HCEC 1CT (cell line): ENCODE measurements around the gene PRSS38.
A peak's percentile ranks its signal among the peaks of the same experiment; 100 is the strongest.

Experiments
- DNase-seq: peaks from one replicate; pipeline ENCODE4 v3.0.0-alpha.2; 2017

Gene PRSS38

DNA sequence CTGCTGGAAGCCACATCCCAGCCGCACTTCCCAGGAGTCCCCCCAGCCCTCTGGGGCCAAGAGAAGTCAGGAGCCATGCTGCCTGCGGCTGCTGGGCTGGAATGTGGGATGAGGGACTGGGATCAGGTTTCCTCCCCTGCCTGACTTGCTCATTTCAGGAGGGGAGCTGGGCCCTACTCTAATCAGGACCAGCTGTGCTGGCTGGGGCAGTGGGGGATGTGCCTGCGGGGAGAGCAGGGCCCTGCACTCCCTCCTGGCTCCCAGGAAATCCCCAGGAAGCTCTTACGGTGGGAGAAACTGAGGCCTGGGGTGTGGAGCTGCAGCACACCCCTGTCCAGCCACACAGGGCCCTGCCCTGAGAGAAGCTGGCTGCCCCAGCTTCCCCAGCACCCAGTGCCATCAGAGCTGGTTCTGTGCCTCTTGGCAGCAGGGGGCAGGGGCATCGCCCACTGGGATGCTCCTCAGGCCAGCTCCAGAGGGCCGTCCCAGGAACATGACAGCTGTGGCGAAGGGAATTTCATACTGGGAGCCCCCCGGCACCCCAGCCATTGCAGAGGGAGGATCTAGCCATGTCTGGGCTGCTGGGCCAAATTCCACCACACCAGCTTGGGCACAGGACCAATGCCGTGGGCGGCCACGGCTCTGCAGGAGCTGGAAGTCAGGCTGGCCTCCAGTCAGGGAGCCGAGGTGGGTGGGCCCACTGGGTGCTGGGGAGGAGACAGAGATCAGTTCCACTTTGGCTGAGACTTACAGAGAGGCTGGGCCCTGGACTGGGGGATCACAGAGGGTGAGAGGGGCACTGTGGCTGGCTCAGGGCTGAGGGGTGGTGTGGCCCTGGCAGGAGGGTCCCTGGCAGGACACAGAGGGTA is 21.3 kb upstream of the PRSS38 start:
- DNase-seq: peak; percentile 81

DNA sequence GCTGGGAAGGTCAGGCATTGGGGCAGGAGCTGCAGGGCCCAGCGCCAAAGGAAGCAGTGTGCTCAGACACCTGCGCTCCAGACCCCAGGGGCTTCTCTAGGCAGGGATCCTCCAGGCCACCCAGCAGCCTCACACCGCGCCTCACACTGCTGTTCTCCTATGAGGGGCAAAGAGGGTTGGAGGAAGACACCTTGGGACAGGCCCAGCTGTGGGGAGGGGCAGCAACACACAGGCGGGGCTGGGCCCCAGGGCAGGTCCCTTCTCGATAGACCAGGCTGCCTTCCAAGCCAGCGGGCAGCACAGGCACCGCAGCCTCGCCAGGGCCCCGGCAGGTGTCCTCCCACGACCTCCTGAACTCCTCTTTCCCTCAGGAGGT is 20.7 kb upstream of the PRSS38 start:
- DNase-seq: no peak

DNA sequence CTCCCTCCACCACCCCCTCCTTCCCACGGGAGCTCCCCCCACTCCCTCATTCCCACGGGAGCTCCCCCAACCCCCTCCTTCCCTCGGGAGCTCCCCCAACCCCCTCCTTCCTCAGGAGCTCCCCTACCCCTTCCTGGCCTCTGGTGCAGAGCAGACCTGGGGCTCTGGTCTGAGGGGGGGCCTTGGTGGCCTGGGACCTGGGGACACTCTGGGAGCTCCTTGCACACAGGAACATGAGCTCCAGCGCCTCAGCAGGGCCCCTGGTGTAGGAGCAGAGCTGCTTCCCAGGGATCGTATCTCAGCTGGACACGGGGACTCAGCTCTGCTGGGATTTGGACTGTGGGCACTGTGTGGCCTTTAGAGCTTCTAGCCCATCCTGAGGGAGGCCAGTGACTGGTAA is 19.7 kb upstream of the PRSS38 start:
- DNase-seq: no peak

DNA sequence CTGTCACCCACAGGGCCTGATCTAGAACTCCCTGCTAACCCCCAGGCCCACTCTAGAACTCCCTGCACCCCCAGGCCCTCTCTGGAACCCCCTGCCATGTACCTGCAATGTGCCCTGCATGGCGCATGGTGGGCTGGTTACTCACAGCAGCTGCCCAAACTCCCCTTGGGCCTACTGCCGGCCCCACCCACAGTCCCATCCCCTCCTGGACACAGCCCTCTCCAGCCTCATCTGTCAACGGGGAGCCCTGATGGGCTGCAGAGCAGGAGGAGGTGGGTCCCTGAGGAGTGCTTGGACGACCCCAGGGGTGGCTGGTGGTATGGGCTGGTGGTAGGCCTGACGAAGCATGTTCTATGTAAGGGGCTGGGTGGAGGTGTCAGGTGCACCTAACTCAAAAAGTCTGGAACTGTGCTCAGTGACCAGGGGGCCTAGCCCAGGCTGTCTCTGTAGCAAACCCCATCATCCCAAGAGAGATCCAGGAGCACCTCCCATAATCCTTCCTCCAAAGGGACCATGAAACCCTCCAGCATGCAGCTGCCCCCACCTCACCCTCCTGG is 19.0 kb upstream of the PRSS38 start:
- DNase-seq: no peak

DNA sequence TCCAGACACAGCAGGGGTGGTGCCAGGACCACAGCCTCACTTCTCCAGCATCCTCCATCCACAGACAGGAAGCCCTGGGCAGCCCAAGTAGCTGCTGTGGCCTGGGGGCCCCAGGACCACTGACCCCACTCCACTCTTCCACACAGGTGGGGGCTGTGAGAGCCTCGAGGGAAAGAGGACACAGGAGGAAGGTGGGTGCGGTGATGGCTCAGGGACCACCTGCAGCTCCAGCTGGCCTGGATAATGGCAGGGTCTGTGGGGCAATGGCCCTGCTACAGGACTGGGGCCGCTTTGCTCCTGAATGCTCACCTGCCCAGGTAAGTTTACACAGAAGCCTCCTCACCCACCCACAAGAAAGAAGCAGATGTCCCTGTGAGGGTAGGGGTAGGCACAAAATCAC is 18.3 kb upstream of the PRSS38 start:
- no peak for DNase-seq

DNA sequence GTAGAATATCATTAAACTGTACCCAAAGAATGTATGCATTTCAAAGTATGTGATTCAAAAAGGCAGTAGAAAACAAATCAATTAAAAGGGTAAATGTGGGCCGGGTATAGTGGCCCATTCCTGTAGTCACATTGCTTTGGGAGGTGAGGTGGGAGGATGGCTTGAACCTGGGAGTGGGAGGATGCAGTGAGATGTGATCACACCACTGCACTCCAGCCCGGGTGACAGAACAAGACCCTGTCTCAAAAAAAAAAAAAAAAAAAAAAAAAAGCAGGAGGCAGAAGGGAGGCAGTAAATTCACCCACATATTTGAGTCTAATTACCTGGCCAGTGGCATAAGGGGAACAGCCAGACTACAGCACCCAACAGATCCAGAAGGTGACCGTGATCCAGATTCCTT is 17.9 kb upstream of the PRSS38 start:
- DNase-seq: no peak

DNA sequence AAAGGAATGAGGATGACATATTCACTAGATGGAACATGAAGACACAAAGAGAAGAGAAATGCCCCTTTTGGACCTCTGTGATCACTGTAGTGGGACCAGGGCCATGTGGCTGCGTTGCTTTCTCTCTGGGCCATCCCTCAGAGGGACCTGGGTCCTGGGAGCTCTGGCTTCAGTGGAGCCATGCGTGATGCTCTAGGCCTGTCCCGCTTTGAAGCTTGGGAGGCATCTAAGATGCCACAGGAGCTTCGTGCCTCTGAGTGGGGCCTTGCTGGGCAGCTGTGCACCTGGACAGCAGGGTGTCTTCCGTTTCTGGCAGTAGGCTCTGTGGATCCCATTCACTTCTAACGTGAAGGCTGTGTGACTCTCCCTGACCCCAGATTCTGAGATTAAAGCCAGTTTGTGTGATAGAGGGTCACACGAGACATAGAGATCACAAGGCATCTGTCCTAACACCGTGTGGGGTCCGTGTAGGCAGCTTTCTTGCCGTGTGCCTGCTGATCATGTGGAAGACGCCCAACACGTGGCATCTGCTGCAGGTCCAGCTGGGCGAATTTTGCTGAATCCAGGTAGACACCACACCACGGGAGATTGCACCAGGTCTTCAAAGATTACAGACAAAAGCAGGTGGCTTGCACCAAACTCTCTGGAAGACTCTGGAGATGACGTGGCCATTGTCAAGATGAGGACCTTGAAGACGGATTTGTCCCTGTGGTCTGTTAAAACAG is 17.2 kb upstream of the PRSS38 start:
- DNase-seq: no peak

DNA sequence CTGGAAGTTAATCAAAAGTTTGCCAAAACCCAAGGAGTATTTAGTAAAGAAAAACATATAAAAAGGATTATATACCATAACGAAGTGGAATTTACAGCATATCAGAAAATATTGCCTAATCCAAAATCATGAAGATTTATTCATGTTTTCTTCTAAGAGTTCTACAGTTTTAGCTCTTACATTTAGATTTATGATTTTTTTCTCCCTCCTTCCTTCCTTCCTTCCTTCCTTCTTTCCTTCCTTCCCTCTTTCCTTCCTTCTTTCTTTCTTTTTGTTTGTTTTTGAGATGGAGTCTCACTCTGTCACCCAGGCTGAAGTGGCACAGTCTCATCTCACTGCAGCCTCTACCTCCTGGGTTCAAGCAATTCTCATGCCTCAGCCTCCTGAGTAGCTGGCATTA is 15.7 kb upstream of the PRSS38 start:
- no peak for DNase-seq

DNA sequence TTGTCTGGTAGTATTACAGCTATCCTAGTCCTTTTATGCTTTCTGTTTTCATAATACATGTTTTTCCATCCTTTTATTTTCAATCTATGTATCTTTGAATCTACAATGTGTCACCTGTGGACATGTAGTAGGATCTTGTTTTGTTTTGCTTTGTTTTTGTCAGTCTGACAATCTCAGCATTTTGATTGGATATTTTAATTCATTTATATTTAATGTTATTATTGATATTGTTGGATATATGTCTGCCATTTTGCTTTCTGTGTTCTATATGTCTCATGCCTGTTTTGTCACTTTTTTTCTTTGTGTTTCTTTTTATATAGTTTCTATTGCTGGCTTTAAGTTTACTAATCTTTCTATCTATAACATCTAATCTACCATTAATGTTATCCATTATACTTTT is 11.5 kb upstream of the PRSS38 start:
- no peak for DNase-seq

DNA sequence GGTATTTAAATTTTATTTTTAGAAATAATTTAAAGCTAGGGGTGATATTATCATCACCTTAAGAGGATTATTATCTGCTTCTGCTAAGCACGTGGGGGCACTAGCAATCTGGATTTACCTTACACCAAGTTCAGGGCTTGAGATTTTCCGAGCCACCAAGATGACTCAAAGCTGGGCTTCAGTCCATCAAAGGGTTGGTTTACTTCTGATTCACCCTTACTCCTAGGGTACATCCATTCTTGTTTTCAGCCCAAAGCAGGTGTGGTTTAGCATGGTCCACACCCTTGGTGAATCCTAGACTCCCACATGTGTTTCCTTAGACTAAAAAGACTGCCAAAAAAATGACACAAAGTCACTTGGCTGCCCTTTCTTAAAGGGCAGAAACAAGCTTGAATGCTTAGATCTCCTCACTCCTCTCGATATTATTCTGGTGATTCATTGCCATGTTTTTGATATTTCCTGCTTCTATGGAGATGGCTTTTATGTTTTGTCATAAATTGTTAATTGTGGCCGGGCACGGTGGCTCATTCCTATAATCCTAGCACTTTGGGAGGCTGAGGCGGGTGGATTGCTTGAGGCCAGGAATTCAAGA is 9.8 kb upstream of the PRSS38 start:
- DNase-seq: peak; percentile 89

DNA sequence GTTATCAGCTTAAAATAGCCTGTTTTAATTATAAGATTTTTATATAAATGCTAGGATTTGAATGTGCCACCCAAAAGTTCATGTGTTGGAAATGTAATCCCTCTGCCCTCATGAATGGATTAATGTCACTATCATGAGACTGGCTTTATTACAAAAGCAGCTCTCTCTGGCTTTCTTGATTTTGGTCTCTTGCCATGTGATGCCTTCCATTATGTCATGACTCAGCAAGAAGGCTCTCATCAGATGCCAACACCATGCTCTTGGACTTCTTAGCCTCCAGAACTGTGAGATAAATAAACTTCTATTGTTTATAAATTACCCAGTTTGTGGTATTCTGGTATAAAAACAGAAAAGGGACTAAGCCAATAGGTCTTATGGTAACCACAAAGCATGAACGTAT is 6.9 kb upstream of the PRSS38 start:
- no peak for DNase-seq

DNA sequence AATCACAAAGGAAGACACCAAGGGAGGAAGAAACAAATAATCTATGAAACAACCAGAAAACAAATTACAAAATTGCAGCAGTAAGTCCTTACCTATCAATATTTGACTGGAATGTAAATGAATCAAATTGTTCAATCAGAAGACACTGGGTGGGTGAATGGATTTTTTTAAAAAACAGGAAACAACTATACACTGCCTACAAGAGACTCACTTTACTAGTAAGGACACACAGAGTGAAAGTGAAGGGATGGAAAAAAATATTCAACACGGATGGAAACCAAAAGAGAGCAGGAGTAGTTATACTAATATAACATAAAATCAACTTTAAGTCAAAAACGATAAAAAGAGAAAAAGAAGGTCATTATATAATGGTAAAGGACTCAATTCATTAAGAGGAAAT is 6.4 kb upstream of the PRSS38 start:
- DNase-seq: no peak

DNA sequence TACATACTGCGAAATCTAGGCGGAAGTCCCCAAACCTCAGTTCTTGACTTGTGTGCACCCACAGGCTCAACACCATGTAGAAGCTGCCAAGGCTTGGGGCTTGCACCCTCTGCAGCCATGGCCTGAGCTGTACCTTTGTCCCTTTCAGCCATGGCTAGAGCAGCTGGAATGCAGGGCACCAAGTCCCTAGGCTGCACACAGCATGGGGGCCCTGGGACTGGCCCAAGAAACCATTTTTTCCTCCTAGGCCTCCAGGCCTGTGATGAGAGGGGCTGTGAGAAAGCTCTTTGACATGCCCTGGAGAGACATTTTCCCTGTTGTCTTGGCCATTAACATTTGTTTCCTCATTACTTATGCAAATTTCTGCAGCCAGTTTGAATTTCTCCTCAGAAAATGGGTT is 1.5 kb upstream of the PRSS38 start:
- DNase-seq: no peak

DNA sequence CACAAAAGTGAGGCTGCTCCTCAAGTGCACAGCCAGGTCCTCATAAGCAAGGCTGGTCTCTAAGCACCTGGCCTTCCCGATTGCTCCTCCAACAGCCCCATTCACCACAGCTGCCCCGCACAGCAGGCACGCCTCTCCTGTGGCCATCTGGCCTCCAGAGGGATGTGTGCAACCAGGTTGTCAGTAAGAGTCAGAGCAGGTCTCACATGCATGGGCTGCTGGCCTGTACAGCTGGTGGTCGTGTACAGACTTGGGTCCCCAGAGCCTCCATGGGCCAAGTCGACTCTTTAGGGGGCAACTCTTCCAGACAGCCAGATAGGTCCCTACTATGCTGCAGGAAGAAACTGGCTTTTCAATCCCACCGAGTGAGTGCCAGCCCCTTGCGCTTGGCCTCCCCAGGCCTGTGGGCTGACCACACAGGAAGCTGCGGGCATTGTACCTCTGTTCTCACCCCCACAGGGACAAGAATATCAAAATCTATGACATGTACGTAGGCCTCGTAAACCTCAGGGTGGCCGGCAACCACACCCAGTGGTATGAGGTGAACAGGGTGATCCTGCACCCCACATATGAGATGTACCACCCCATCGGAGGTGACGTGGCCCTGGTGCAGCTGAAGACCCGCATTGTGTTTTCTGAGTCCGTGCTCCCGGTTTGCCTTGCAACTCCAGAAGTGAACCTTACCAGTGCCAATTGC is 1.4 kb downstream of the PRSS38 start:
- no peak for DNase-seq

DNA sequence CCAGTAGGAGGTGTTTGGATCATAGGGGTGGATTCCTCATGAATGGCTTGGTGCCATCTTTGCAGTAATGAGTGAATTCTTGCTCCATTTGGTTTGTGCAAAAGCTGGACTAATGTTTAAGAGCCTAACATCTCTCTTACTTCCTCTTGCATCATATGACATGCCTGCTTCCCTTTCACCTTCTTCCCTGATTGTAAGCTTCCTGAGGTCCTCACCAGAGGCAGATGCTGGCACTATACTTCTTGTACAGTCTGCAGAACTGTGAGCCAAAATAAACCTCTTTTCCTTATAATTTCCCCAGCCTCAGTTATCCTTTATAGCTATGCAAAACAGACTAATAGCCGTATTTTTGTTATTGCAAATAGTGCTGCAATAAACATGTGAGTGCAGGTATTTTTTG is 8.1 kb downstream of the PRSS38 start:
- no peak for DNase-seq

DNA sequence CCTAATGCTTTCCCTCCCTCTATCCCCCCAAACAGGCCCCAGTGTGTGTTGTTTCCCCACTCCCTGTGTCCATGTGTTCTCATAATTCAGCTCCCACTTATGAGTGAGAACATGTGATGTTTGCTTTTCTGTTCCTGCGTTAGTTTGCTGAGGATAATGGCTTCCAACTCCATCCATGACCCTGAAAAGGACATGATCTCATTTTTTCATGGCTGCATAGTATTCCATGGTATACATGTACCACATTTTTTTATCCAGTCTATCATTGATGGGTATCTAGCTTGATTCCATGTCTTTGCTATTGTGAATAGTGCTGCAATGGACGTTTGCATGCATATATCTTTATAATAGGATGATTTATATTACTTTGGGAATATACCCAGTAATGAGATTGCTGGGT is 8.7 kb downstream of the PRSS38 start:
- no peak for DNase-seq

DNA sequence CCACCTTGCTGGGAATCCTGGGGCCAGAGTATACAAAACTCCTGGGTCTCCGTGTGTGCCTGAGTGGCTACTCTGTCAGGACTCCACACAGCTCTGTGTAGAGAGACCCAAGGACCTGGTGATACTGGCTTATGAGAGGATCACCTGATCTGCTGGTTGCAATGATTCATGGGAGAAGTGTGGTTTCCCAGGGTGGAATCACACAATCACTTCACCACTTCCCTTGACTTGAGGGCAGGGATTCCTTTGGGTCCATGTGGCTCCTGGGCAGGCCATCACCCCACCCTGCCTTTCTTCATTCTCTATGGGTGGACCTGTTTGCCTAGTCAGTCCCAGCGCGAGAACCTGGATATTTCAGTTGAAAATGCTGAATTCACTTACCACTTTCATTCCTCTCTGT is 13.3 kb downstream of the PRSS38 start:
- no peak for DNase-seq

DNA sequence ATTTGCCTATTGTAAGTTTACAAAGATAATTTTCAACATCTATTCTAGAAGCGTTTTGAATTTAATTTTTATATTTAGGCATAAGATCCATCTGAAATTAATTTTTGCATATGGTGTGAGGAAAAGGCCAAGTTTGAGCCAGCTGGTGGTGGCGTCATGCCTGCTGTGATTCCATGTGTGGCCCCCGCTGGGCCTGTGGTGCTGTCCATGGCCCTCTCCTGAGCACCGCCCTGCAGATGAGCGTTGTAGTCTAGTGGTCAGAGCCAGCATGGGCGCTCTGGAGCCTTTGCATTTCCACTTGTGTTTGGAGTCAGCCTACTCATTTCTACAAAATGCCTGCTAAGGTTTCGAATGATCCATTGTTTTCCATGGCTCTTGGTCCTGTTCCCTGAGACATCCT is 22.7 kb downstream of the PRSS38 start:
- DNase-seq: no peak

DNA sequence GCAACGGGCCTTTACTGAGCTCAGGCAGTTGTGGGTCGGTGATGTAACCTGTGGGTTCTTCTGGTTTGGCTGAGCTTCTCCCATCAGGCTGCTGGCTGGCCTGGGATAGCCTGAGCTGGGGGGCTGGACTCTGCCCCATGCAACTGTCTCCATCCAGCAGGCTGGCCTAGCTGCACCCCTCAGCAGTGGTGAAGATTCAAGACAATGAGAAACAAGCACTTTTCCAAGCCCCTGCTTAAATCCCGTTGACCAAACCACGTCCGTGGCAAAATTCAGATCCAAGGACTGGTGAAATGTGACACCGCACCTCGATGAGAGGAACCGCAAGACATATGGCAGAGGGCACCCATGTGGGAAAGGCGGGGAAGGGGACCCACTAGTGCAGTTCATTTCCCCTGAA is 25.6 kb downstream of the PRSS38 start:
- DNase-seq: no peak

DNA sequence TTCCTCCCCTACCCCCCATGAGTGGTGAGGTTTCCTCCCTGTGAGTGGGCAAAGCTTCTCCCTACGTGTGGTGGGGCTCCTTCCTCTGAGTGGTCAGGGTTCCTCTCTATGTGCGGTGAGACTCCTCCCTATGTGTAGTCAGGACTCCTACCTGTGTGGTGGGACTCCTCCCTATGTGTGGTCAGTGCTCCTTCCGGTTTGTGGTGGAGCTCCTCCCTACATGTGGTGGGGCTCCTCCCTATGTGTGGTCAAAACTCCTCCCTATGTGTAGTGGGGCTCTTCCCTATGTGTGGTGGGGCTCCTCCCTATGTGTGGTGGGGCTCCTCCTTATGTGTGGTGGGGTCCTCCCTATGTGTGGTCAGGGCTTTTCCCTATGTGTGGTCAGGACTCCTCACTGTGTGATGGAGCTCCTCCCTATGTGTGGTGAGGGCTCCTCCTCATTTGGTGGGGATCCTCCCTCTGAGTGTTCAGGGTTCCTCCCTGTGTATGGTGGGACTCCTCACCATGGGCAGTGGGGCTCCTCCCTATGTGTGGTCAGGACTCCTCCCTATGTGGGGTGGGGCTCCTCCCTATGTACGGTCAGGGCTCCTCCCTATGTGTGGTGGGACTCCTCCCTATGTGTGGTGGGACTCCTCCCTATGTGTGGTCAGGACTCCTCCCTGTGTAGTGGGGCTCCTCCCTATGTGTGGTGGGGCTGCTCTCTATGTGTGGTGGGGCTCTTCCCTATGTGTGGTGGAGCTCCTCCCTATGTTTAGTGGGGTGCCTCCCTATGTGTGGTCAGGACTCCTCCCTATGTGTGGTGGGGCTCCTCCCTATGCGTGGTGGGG is 29.1 kb downstream of the PRSS38 start:
- DNase-seq: no peak

DNA sequence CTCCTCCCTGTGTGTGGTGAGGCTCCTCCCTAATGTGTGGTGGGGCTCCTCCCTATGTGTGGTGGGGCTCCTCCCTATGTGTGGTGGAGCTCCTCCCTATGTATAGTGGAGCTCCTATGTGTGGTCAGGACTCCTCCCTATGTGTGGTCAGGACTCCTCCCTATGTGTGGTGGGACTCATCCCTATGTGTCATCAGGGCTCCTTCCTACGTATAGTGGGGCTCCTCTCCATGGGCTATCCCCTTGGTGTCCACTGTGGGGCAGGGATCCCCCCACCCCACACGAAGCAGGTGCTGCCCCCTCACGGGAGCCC is 29.6 kb downstream of the PRSS38 start:
- no peak for DNase-seq

DNA sequence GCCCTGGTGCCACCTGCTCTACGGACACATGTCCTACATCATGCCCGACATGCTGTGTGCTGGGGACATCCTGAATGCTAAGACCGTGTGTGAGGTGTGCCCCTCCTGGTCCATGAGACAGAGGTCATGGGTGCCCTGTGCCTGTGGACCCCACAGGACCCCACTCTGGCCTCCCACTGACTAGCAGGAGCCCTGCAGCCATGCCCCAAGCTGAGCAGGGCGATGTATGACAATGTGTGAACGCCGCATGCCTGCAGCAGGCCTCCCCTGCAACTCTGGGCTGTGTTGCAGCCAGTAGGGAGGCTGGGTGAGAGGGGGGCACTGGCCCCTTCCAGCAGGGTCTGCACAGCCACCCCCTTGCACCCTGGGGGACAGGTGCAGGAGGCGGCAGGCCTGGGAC is 30.0 kb downstream of the PRSS38 start:
- no peak for DNase-seq
